K562 (cell line): ENCODE measurements around the gene GORASP2. TPM values are rescaled to one million over a fixed set of nuclear protein-coding genes. Genes with fewer than 3 reads are reported as not detected.

Experiments
- BCL6 ChIP-seq: fragments of 250-450 bp; sonication (Bioruptor Pico); IDR thresholded peaks from 2 replicates; pipeline ENCODE4 v1.4.0; 2020
- EP300 ChIP-seq: IDR thresholded peaks from 2 replicates; pipeline ENCODE4 v1.6.1; 2012; ENCODE audit warnings: low read length, improper control_type of control experiment
- HDAC2 ChIP-seq: fragments of 450-650 bp; IDR thresholded peaks from 2 replicates; pipeline ENCODE4 v1.6.1; 2016; ENCODE audit warnings: mild to moderate bottlenecking
- HEY1 ChIP-seq: fragments of 250-450 bp; sonication (Bioruptor Pico); IDR thresholded peaks from 2 replicates; pipeline ENCODE4 v1.5.0; 2020; ENCODE audit warnings: mild to moderate bottlenecking, moderate library complexity, borderline replicate concordance
- HMG20B ChIP-seq: fragments of 250-450 bp; sonication (Bioruptor Pico); IDR thresholded peaks from 2 replicates; pipeline ENCODE4 v1.5.0; 2021; ENCODE audit warnings: mild to moderate bottlenecking
- JUND ChIP-seq, 2 experiments: IDR thresholded peaks; 2 replicates in 1 of 2; 3 replicates in 1 of 2; pipeline ENCODE4 v1.6.1; 2011; ENCODE audit warnings: borderline replicate concordance in 2 of 2, low read depth in 2 of 2, low read length in 2 of 2, improper control_type of control experiment in 1 of 2, missing biosample characterization in 1 of 2, missing genetic modification characterization in 1 of 2, missing genetic modification reagents in 1 of 2
- MBD2 ChIP-seq: sonication (generic); IDR thresholded peaks from 2 replicates; pipeline ENCODE4 v1.6.1; 2016; ENCODE audit warnings: low read depth, borderline replicate concordance
- NBN ChIP-seq: fragments of 450-650 bp; IDR thresholded peaks from 2 replicates; pipeline ENCODE4 v1.6.1; 2016; ENCODE audit warnings: low read depth, mild to moderate bottlenecking
- NFYB ChIP-seq: IDR thresholded peaks from 2 replicates; pipeline ENCODE4 v1.6.1; 2011; ENCODE audit warnings: mild to moderate bottlenecking, moderate library complexity; ENCODE audit not compliant: insufficient read length; ENCODE audit errors: extremely low read depth
- NUFIP1 ChIP-seq: fragments of 450-650 bp; IDR thresholded peaks from 2 replicates; pipeline ENCODE4 v1.6.1; 2018; ENCODE audit not compliant: partially characterized antibody
- PTRF ChIP-seq: fragments of 450-650 bp; IDR thresholded peaks from 2 replicates; pipeline ENCODE4 v1.6.1; 2016; ENCODE audit warnings: mild to moderate bottlenecking, missing genetic modification characterization, missing compliant biosample characterization
- SOX6 ChIP-seq: fragments of 450-650 bp; IDR thresholded peaks from 2 replicates; pipeline ENCODE4 v1.6.1; 2014; ENCODE audit warnings: mild to moderate bottlenecking
- ZNF12 ChIP-seq: sonication (generic); formaldehyde crosslinking; IDR thresholded peaks from 2 replicates; pipeline ENCODE4 v1.4.0; 2020; ENCODE audit warnings: mild to moderate bottlenecking, missing genetic modification reagents
- ZNF57 ChIP-seq: fragments of 450-650 bp; formaldehyde crosslinking; IDR thresholded peaks from 2 replicates; pipeline ENCODE4 v1.4.0; 2020; ENCODE audit warnings: mild to moderate bottlenecking, moderate library complexity
- ZNF75A ChIP-seq: fragments of 450-650 bp; formaldehyde crosslinking; IDR thresholded peaks from 2 replicates; pipeline ENCODE4 v1.4.0; 2020; ENCODE audit warnings: mild to moderate bottlenecking
- polyA plus RNA-seq, 8 experiments: library from polyadenylated mRNA; depleted of rRNA in 4 of 8; stranded (reverse) in 5 of 8; unstranded in 3 of 8; fragments of >200 nt; fragmentation: Nextera tagmentation in 2 of 8; fragmentation: Illumina TruSeq in 1 of 8; extraction: Ambion mirVana in 2 of 8; extraction: Trizol in 1 of 8; gene quantifications; 2 replicates each; pipeline versions ENCODE4 v1.2.1 to v1.2.3, GENCODE V29; 2011 to 2014; ENCODE audit warnings: inconsistent platforms in 1 of 8, missing spikeins in 1 of 8
- total RNA-seq, 7 experiments: library from RNA; depleted of rRNA in 6 of 7; stranded (reverse); fragments of >200 nt in 6 of 7; fragmentation: Illumina TruSeq in 2 of 7; extraction: Trizol in 2 of 7; gene quantifications; 2 replicates each; pipeline versions ENCODE4 v1.2.1 to v1.2.3, GENCODE V29; 2011 to 2021; ENCODE audit warnings: low replicate concordance in 1 of 7
- TF ChIP-seq, protein P1 (sequence below): sonication (generic); formaldehyde crosslinking; IDR thresholded peaks from 2 replicates; pipeline ENCODE4 v1.8.0; 2022; ENCODE audit warnings: mild to moderate bottlenecking, missing genetic modification reagents
- TF ChIP-seq, protein P2 (sequence below): fragments of 450-650 bp; IDR thresholded peaks from 2 replicates; pipeline ENCODE4 v1.6.1; 2016
- TF ChIP-seq, protein P3 (sequence below): sonication (generic); IDR thresholded peaks from 2 replicates; pipeline ENCODE4 v1.6.1; 2016
- TF ChIP-seq, protein P4 (sequence below): sonication (generic); formaldehyde crosslinking; IDR thresholded peaks from 2 replicates; pipeline ENCODE4 v1.8.1; 2023; ENCODE audit warnings: mild to moderate bottlenecking, missing genetic modification reagents
- TF ChIP-seq, protein P5 (sequence below), 2 experiments: fragments of 150-350 bp in 1 of 2; IDR thresholded peaks; 2 replicates each; pipeline ENCODE4 v1.6.1; 2012 to 2016; ENCODE audit warnings: low read depth in 2 of 2, low read length in 2 of 2, mild to moderate bottlenecking in 1 of 2, moderate library complexity in 1 of 2

Gene GORASP2
- total and polyA plus RNA-seq, 9 of the 15 experiments (the other 6 are each of a cell fraction or from before 2014, with no cell fraction given), result 27.4 to 180 (median 59.6) TPM

DNA sequence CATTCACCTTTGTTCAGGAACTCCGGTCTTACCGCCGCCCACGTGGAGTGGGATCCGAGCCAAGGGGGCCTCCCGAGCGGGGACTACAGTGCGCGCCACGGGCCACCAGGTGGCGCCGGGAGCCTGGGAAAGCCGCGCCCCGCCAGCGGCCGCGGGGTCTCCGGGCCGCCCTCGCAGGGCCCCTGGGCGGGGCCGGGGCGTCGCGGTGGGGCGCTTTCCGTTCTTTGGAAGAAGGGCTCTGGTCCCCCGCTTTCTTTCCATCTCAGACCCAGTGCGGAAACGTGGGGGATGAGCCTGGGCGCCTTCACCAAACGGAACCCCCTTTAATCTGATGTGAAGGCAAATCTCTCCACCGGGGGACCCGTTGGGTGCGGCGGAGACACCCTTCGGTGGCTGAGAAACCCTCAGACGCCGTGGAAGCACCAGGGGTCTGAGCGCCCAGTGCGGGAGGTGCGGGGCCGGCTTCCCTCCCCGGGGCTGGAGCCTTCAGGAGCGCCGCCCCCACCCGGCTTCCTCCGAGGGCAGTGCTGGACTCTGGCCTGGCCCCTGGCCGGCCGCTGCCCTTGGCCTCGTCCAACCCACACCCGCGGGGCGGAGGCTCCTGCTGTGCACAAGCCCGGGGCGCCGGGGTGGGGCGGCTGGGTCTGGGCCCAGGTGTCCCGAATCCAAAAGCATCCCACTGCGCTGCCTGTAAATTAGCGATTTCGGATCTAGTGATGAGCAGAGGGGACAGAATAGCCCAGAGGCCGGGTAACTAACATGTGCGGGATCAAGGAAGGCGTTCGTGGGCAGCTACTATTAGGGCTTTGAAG, 44.6 kb downstream of the GORASP2 start (continued):
- TF ChIP-seq HEY1 (CRISPR knock-in tag) (no peak), ZNF57 (CRISPR knock-in tag) (no peak), NUFIP1 (no peak), EP300 (peak; percentile 56), NBN (no peak), HDAC2 (no peak), BCL6 (CRISPR knock-in tag) (no peak), MBD2 (0 out of 2 replicates have a peak, but pooled peaks have one; percentile 21), ZNF12 (0 out of 2 replicates have a peak, but pooled peaks have one; percentile 16), SOX6 (peak; percentile 77), ZNF75A (CRISPR knock-in tag) (no peak), HMG20B (CRISPR knock-in tag) (no peak), JUND (IDR thresholded peaks at IDR 0.05; ENCODE audit: borderline replicate concordance, low read depth, low read length) (no peak), JUND (tag; IDR thresholded peaks at IDR 0.05; ENCODE audit: borderline replicate concordance, low read depth, low read length) (peak; percentile 36; the same call in 1 of the 3 replicates), NFYB (no peak), PTRF (no peak)
- TF ChIP-seq, protein P1, sequence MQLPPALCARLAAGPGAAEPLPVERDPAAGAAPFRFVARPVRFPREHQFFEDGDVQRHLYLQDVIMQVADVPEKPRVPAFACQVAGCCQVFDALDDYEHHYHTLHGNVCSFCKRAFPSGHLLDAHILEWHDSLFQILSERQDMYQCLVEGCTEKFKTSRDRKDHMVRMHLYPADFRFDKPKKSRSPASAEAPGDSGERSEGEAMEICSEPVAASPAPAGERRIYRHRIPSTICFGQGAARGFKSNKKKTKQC (CRISPR knock-in tag), result no peak; the same call in 1 of the 2 replicates
- TF ChIP-seq, protein P2, sequence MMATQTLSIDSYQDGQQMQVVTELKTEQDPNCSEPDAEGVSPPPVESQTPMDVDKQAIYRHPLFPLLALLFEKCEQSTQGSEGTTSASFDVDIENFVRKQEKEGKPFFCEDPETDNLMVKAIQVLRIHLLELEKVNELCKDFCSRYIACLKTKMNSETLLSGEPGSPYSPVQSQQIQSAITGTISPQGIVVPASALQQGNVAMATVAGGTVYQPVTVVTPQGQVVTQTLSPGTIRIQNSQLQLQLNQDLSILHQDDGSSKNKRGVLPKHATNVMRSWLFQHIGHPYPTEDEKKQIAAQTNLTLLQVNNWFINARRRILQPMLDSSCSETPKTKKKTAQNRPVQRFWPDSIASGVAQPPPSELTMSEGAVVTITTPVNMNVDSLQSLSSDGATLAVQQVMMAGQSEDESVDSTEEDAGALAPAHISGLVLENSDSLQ, result no peak
- TF ChIP-seq, protein P3, sequence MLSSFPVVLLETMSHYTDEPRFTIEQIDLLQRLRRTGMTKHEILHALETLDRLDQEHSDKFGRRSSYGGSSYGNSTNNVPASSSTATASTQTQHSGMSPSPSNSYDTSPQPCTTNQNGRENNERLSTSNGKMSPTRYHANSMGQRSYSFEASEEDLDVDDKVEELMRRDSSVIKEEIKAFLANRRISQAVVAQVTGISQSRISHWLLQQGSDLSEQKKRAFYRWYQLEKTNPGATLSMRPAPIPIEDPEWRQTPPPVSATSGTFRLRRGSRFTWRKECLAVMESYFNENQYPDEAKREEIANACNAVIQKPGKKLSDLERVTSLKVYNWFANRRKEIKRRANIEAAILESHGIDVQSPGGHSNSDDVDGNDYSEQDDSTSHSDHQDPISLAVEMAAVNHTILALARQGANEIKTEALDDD, result no peak; the same call in 1 of the 2 replicates
- TF ChIP-seq, protein P4, sequence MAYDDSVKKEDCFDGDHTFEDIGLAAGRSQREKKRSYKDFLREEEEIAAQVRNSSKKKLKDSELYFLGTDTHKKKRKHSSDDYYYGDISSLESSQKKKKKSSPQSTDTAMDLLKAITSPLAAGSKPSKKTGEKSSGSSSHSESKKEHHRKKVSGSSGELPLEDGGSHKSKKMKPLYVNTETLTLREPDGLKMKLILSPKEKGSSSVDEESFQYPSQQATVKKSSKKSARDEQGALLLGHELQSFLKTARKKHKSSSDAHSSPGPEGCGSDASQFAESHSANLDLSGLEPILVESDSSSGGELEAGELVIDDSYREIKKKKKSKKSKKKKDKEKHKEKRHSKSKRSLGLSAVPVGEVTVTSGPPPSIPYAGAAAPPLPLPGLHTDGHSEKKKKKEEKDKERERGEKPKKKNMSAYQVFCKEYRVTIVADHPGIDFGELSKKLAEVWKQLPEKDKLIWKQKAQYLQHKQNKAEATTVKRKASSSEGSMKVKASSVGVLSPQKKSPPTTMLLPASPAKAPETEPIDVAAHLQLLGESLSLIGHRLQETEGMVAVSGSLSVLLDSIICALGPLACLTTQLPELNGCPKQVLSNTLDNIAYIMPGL, result peak; percentile 54; the same call in 1 of the 2 replicates
- TF ChIP-seq, protein P5, sequence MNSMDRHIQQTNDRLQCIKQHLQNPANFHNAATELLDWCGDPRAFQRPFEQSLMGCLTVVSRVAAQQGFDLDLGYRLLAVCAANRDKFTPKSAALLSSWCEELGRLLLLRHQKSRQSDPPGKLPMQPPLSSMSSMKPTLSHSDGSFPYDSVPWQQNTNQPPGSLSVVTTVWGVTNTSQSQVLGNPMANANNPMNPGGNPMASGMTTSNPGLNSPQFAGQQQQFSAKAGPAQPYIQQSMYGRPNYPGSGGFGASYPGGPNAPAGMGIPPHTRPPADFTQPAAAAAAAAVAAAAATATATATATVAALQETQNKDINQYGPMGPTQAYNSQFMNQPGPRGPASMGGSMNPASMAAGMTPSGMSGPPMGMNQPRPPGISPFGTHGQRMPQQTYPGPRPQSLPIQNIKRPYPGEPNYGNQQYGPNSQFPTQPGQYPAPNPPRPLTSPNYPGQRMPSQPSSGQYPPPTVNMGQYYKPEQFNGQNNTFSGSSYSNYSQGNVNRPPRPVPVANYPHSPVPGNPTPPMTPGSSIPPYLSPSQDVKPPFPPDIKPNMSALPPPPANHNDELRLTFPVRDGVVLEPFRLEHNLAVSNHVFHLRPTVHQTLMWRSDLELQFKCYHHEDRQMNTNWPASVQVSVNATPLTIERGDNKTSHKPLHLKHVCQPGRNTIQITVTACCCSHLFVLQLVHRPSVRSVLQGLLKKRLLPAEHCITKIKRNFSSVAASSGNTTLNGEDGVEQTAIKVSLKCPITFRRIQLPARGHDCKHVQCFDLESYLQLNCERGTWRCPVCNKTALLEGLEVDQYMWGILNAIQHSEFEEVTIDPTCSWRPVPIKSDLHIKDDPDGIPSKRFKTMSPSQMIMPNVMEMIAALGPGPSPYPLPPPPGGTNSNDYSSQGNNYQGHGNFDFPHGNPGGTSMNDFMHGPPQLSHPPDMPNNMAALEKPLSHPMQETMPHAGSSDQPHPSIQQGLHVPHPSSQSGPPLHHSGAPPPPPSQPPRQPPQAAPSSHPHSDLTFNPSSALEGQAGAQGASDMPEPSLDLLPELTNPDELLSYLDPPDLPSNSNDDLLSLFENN (IDR thresholded peaks at IDR 0.05; ENCODE audit: low read depth in 2 of 2, low read length in 2 of 2), result 0 out of 4 replicates have a peak, but pooled peaks of 1 of the 2 experiments have one; percentile 31
